Measurements from ENCODE around the gene RASSF5. TPM values are rescaled to one million over a fixed set of nuclear protein-coding genes. Genes with fewer than 3 reads are reported as not detected.

Gene RASSF5
- polyA plus RNA-seq, 1 donor from 2014 or later, result 4.0 TPM

- no peak overlapping the region for H2AFZ ChIP-seq (ENCODE audit: low read depth, low read length)
- H3K4me2 ChIP-seq (ENCODE audit: low read length), result no peak overlapping the region
- no peak overlapping the region for H3K4me3 ChIP-seq (ENCODE audit: low read length)
- TF ChIP-seq REST (IDR thresholded peaks at IDR 0.05; ENCODE audit: borderline replicate concordance) (no peak), MXI1 (conservative IDR thresholded peaks at IDR 0.05; ENCODE audit: poor library complexity, severe bottlenecking) (no peak), SMC3 (conservative IDR thresholded peaks at IDR 0.05; ENCODE audit: poor library complexity) (no peak), EP300 (conservative IDR thresholded peaks at IDR 0.05; ENCODE audit: poor library complexity, severe bottlenecking) (no peak), RAD21 (conservative IDR thresholded peaks at IDR 0.05) (no peak), EZH2 (IDR thresholded peaks at IDR 0.05; ENCODE audit: borderline replicate concordance, insufficient read depth, low read length, poor library complexity, severe bottlenecking) (no peak), POLR2AphosphoS5 (IDR thresholded peaks at IDR 0.05) (no peak), TAF1 (IDR thresholded peaks at IDR 0.05; ENCODE audit: low read depth) (no peak)
- TF ChIP-seq, protein P1, sequence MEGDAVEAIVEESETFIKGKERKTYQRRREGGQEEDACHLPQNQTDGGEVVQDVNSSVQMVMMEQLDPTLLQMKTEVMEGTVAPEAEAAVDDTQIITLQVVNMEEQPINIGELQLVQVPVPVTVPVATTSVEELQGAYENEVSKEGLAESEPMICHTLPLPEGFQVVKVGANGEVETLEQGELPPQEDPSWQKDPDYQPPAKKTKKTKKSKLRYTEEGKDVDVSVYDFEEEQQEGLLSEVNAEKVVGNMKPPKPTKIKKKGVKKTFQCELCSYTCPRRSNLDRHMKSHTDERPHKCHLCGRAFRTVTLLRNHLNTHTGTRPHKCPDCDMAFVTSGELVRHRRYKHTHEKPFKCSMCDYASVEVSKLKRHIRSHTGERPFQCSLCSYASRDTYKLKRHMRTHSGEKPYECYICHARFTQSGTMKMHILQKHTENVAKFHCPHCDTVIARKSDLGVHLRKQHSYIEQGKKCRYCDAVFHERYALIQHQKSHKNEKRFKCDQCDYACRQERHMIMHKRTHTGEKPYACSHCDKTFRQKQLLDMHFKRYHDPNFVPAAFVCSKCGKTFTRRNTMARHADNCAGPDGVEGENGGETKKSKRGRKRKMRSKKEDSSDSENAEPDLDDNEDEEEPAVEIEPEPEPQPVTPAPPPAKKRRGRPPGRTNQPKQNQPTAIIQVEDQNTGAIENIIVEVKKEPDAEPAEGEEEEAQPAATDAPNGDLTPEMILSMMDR (IDR thresholded peaks at IDR 0.05; ENCODE audit: poor library complexity, severe bottlenecking), result no peak
- no peaks in the 10 kb centered on the region for H3K79me2 ChIP-seq (replicated peaks; ENCODE audit: insufficient read depth, low read length)
- H3F3A ChIP-seq (ENCODE audit: insufficient read depth, low read length, poor library complexity, severe bottlenecking), result peaks cover 5% of the 10 kb centered on the region
- H3K36me3 ChIP-seq (ENCODE audit: insufficient read depth, low read length), result no peaks in the 10 kb centered on the region
- no peaks in the 10 kb centered on the region for H4K20me1 ChIP-seq (ENCODE audit: insufficient read depth)
- peaks cover 11% of the 10 kb centered on the region for H3K27me3 ChIP-seq (ENCODE audit: insufficient read depth, low read depth, low read length)
- H3K9me3 ChIP-seq (ENCODE audit: low read length), result no peaks in the 10 kb centered on the region
- H3K9me2 ChIP-seq (ENCODE audit: insufficient read depth, low read length), result no peaks in the 10 kb centered on the region
- no peak overlapping the region for H3K27ac ChIP-seq (ENCODE audit: low read length)
- H3K9ac ChIP-seq (ENCODE audit: low read length), result no peak overlapping the region
These were observed 6.2 kb downstream of the RASSF5 start for GRCh38 chr1:206513312-206514111.

GRCh38 chr1:206514813-206515387 is 7.6 kb downstream of the RASSF5 start:
- no peak overlapping the region for H3K9ac ChIP-seq (ENCODE audit: low read length)
- H2AFZ ChIP-seq (ENCODE audit: low read depth, low read length), result no peak overlapping the region
- no peaks in the 10 kb centered on the region for H3K9me3 ChIP-seq (ENCODE audit: low read length)
- TF ChIP-seq EP300 (conservative IDR thresholded peaks at IDR 0.05; ENCODE audit: poor library complexity, severe bottlenecking) (no peak), EZH2 (IDR thresholded peaks at IDR 0.05; ENCODE audit: borderline replicate concordance, insufficient read depth, low read length, poor library complexity, severe bottlenecking) (no peak), TAF1 (IDR thresholded peaks at IDR 0.05; ENCODE audit: low read depth) (no peak), RAD21 (conservative IDR thresholded peaks at IDR 0.05) (no peak), POLR2AphosphoS5 (IDR thresholded peaks at IDR 0.05) (no peak), MXI1 (conservative IDR thresholded peaks at IDR 0.05; ENCODE audit: poor library complexity, severe bottlenecking) (no peak)
- no peak overlapping the region for H3K4me2 ChIP-seq (ENCODE audit: low read length)
- no peaks in the 10 kb centered on the region for H3K27me3 ChIP-seq (ENCODE audit: insufficient read depth, low read depth, low read length)
- peaks cover 5% of the 10 kb centered on the region for H3F3A ChIP-seq (ENCODE audit: insufficient read depth, low read length, poor library complexity, severe bottlenecking)
- no peaks in the 10 kb centered on the region for H3K9me2 ChIP-seq (ENCODE audit: insufficient read depth, low read length)
- H3K27ac ChIP-seq (ENCODE audit: low read length), result no peak overlapping the region
- H3K4me3 ChIP-seq (ENCODE audit: low read length), result no peak overlapping the region
- H3K36me3 ChIP-seq (ENCODE audit: insufficient read depth, low read length), result no peaks in the 10 kb centered on the region
- H4K20me1 ChIP-seq (ENCODE audit: insufficient read depth), result no peaks in the 10 kb centered on the region
- H3K79me2 ChIP-seq (replicated peaks; ENCODE audit: insufficient read depth, low read length), result no peaks in the 10 kb centered on the region

All from neural cell (in vitro differentiated cells).